Peyer's patch (tissue), 4 donors: ENCODE measurements around the gene PDGFA. TPM values are rescaled to one million over a fixed set of nuclear protein-coding genes. Genes with fewer than 3 reads are reported as not detected.

Experiments
- DNase-seq, 3 donors: peaks; one replicate each; pipeline ENCODE4 v3.0.0-alpha.2; 2017 to 2019
- H3K27ac ChIP-seq, 4 donors: fragments of 200-600 bp; sonication (generic); one replicate each; pipeline ENCODE4 v1.5.1; 2016 to 2019
- H3K27me3 ChIP-seq, 2 donors: fragments of 200-600 bp; sonication (generic); one replicate each; pipeline ENCODE4 v1.5.1; 2019
- H3K36me3 ChIP-seq, 3 donors: fragments of 200-600 bp; sonication (generic); one replicate each; pipeline ENCODE4 v1.5.1; 2016 to 2019
- H3K4me1 ChIP-seq, 4 donors: fragments of 200-600 bp; sonication (generic); one replicate each; pipeline ENCODE4 v1.5.1; 2016 to 2019
- H3K4me3 ChIP-seq, 4 donors: fragments of 200-600 bp; sonication (generic); 1 replicate in 3 of 4; 2 replicates in 1 of 4; pipeline ENCODE4 v1.5.1; 2016 to 2019; ENCODE audit warnings: mild to moderate bottlenecking in 1 of 4
- H3K9me3 ChIP-seq, 4 donors: fragments of 200-600 bp; sonication (generic); one replicate each; pipeline ENCODE4 v1.5.1; 2016 to 2019; ENCODE audit warnings: mild to moderate bottlenecking in 1 of 4
- CTCF ChIP-seq, 6 experiments: fragments of 450-650 bp in 4 of 6; fragments of 200-600 bp in 2 of 6; sonication (generic) in 1 of 6; IDR thresholded peaks; one replicate each; pipeline ENCODE4 v1.5.1; 2017 to 2019; ENCODE audit warnings: antibody characterized with exemption in 6 of 6, mild to moderate bottlenecking in 3 of 6, moderate library complexity in 1 of 6
- POLR2A ChIP-seq, 2 donors: fragments of 450-650 bp; IDR thresholded peaks; one replicate each; pipeline ENCODE4 v1.5.1; 2017; ENCODE audit warnings: antibody characterized with exemption in 2 of 2, mild to moderate bottlenecking in 2 of 2, moderate library complexity in 2 of 2
- total RNA-seq, 4 donors: library from RNA; depleted of rRNA; stranded (reverse); fragments of >200 nt; gene quantifications; one replicate each; pipeline ENCODE4 v1.1.0, GENCODE V29; 2016

The PDGFA gene
- total RNA-seq, 4 donors from 2014 or later = 5.8 to 97.8 (median 59.4) TPM

- Histone ChIP-seq H3K9me3 (no peaks in the 10 kb centered on the region), H3K27me3 (no peaks in the 10 kb centered on the region), H3K27ac (no peak overlapping the region), H3K36me3 (no peaks in the 10 kb centered on the region), H3K4me1 (peaks cover 0 to 9% (median 0%) of the 10 kb centered on the region in 4 donors), H3K4me3 (no peak overlapping the region)
- TF ChIP-seq POLR2A (IDR thresholded peaks at IDR 0.05) = no peak
- no peak for TF ChIP-seq CTCF (IDR thresholded peaks at IDR 0.05)
- DNase-seq = no peak
These were observed 59.1 kb downstream of the PDGFA start for GRCh38 chr7:460374-461116.

- DNase-seq = no peak
- H3K36me3 ChIP-seq = no peaks in the 10 kb centered on the region
- H3K9me3 ChIP-seq = no peaks in the 10 kb centered on the region
- peaks cover 0 to 13% (median 0%) of the 10 kb centered on the region in 4 donors for H3K4me1 ChIP-seq
- H3K27me3 ChIP-seq = no peaks in the 10 kb centered on the region
- TF ChIP-seq POLR2A (IDR thresholded peaks at IDR 0.05) = no peak
- no peak overlapping the region for H3K4me3 ChIP-seq
- H3K27ac ChIP-seq = no peak overlapping the region
These were observed 59.9 kb downstream of the PDGFA start for GRCh38 chr7:459584-460373.

- TF ChIP-seq POLR2A (IDR thresholded peaks at IDR 0.05) = no peak
- no peak for TF ChIP-seq CTCF (IDR thresholded peaks at IDR 0.05)
- DNase-seq = no peak
- no peaks in the 10 kb centered on the region for H3K9me3 ChIP-seq
These were observed 61.0 kb downstream of the PDGFA start for GRCh38 chr7:458511-459245.

GRCh38 chr7:457814-458510 is 61.7 kb downstream of the PDGFA start:
- H3K36me3 ChIP-seq = no peaks in the 10 kb centered on the region
- TF ChIP-seq POLR2A (IDR thresholded peaks at IDR 0.05) = no peak
- no peak for TF ChIP-seq CTCF (IDR thresholded peaks at IDR 0.05)
- H3K27ac ChIP-seq = no peak overlapping the region
- no peak for DNase-seq
- H3K27me3 ChIP-seq = no peaks in the 10 kb centered on the region
- no peaks in the 10 kb centered on the region for H3K9me3 ChIP-seq
- peaks cover 0 to 8% (median 0%) of the 10 kb centered on the region in 4 donors for H3K4me1 ChIP-seq
- no peak overlapping the region for H3K4me3 ChIP-seq

More at GRCh38 chr7:458511-459245, 61.0 kb downstream of the PDGFA start:
- H3K27ac ChIP-seq = no peak overlapping the region
- H3K27me3 ChIP-seq = no peaks in the 10 kb centered on the region
- no peaks in the 10 kb centered on the region for H3K36me3 ChIP-seq
- peaks cover 0 to 8% (median 0%) of the 10 kb centered on the region in 4 donors for H3K4me1 ChIP-seq
- H3K4me3 ChIP-seq = no peak overlapping the region

- no peaks in the 10 kb centered on the region for H3K27me3 ChIP-seq
- no peak overlapping the region for H3K4me3 ChIP-seq
- H3K4me1 ChIP-seq = peaks cover 0 to 8% (median 0%) of the 10 kb centered on the region in 4 donors
- TF ChIP-seq POLR2A (IDR thresholded peaks at IDR 0.05) (no peak), CTCF (IDR thresholded peaks at IDR 0.05) (no peak)
- no peaks in the 10 kb centered on the region for H3K9me3 ChIP-seq
- no peak for DNase-seq
- H3K36me3 ChIP-seq = no peaks in the 10 kb centered on the region
- no peak overlapping the region for H3K27ac ChIP-seq
These were observed 64.3 kb downstream of the PDGFA start for GRCh38 chr7:455110-455928.
